G401.6 (cell line): ENCODE results near the gene TBCE.

Experiments
- FAIRE-seq: peaks from 2 replicates; lab custom pipeline; 2012; peaks lifted over from hg19 to GRCh38; lab: Jason Lieb, UNC

The TBCE gene, protein sequence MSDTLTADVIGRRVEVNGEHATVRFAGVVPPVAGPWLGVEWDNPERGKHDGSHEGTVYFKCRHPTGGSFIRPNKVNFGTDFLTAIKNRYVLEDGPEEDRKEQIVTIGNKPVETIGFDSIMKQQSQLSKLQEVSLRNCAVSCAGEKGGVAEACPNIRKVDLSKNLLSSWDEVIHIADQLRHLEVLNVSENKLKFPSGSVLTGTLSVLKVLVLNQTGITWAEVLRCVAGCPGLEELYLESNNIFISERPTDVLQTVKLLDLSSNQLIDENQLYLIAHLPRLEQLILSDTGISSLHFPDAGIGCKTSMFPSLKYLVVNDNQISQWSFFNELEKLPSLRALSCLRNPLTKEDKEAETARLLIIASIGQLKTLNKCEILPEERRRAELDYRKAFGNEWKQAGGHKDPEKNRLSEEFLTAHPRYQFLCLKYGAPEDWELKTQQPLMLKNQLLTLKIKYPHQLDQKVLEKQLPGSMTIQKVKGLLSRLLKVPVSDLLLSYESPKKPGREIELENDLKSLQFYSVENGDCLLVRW

DNA sequence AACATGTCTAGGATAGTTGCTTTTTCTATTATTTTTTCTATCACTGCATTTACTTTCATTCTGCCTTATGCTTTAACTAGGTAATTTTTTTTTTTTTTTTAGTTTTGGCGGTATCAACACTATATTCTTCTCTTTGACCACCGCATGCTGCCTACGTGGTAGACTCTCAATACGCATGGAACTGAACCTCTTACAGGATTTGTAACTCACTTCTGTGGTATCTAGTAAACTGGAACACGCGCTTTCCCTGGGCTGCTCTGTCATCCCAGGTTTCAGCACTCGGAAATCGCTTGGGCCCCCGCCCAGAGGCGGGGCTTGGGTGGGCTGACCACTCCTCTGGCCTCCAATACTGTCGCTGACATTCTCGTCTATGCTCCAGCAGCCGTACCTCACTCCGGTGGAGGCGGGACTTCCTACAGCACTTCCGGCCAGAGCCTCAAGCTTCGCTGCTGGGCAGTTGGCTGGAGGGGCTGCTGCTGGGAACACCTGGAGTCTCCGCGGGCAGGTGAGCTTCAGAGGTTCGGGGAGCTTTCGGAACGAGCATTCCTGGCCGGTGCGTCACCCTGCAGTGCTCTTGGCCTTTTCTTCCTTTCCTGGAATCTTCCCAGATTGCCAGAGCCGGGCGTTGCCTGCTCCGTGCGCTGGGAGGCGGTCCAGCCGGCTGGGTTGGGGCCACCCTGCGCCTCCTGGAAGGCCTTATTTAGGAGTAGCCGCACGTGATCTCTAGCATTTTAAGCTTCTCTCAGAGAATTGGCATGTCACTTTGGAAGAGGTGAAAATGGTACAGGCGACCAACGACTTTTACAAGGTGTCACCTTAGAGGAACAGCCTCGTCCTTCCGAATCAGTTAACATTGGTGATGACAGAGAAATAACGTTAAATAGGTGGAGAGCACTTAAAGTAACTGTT lies at the start of gene TBCE:
TSS of gene TBCE (plus strand) at position 428 of the 909 bp plus-strand sequence. CDS start 12,623 bp downstream, outside the sequence.
- FAIRE-seq = peak; percentile 99

DNA sequence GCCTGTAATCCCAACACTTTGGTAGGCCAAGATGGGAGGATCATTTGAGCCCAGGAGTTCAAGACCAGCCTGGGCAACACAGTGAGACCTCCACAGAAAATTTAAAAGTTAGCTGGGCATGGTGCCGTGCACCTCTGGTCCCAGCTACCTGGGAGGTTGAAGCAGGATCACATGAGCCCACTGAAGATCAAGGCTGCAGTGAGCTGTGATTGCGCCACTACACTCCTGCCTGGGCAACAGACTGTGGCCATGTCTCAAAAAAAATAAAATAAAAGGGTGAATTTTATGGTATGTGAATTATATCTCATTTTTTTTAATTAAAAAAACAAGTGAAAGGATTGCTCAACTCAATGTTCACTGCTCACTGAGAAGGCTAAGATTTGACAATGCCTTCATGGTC lies 48.0 kb upstream of the TBCE start:
- FAIRE-seq = no peak

DNA sequence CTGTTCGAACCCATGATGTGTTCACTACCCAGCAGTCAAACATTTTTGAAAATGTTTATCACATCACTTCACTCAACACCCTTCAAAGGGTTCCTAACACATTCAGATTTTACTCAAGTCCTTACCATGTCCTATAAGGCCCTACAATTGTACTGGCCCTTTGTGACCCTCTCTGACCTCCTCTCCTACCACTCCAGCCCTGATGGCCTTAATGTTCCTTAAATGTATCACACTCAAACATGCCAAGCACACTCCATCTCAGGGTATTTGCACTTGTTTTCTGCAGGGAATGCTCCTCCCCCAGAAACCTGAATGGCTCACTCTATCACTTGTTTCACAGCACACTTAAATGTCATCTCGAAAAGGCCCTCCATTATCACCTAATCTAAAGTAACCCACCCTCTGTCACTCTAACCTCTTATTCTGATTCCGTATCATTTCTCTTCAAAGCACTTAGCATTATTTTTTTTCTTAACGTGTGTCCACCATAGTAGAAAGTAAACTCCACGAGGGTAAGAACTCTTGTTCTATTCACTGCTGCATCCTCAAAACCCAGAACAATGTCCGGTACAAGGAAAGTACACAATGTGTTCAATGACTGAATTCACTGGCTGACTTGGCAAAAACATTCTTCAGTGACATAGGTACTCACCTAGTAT lies 46.6 kb upstream of the TBCE start:
- no peak for FAIRE-seq

DNA sequence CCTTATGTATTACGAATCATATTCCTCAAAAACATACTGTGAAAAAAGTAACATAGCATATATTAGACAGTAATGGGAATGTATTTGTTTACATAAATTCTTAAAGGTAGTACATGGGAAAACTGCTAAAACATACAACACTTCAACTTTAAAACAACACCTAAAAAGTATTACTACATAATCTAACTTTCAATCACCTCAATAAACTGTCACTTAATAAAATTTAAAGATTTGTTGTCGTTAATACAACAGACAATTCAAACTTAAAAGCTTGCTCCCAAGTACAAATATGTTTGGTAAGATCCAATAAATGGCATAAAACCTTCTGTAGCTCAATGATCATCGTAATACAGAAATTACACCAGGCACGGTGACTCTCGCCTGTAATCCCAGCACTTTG lies 42.9 kb upstream of the TBCE start:
- FAIRE-seq = no peak

DNA sequence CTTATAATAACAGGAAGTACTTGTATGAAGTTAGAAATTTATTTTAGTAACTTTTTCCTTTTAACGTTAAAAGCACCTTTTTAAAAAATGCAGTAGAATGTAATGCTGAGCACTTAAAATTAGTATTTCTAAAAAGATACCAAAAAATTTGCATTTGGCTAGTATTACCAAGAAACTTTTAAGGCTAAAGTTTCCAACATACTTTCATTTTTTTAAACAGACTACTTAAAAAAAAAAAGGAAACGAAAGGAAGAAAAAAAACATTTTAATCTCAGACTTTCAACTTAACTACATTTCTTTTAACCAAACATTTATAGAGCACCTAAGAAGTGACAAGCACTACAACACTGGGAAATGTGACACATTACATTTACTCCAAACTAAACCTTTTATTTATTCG lies 42.1 kb upstream of the TBCE start:
- no peak for FAIRE-seq

DNA sequence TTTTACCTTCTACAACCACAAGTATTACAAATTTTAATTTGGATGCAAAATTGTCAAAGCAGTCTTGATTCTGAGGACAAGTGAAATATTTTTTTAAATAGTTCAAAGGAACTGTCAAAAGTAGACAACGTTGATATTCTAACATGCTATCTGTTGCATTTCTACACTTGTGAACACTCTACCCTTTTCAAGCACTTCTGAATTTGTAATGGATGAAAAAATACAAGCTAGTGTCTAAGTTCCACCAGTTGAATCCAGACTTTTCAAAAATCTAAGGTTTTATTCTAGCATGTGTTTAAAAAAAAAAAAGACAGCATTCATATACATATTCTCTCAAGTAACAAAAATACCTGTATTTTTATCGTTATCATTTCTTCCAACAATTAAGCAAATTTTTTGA lies 41.4 kb upstream of the TBCE start:
- FAIRE-seq = peak; percentile 31

DNA sequence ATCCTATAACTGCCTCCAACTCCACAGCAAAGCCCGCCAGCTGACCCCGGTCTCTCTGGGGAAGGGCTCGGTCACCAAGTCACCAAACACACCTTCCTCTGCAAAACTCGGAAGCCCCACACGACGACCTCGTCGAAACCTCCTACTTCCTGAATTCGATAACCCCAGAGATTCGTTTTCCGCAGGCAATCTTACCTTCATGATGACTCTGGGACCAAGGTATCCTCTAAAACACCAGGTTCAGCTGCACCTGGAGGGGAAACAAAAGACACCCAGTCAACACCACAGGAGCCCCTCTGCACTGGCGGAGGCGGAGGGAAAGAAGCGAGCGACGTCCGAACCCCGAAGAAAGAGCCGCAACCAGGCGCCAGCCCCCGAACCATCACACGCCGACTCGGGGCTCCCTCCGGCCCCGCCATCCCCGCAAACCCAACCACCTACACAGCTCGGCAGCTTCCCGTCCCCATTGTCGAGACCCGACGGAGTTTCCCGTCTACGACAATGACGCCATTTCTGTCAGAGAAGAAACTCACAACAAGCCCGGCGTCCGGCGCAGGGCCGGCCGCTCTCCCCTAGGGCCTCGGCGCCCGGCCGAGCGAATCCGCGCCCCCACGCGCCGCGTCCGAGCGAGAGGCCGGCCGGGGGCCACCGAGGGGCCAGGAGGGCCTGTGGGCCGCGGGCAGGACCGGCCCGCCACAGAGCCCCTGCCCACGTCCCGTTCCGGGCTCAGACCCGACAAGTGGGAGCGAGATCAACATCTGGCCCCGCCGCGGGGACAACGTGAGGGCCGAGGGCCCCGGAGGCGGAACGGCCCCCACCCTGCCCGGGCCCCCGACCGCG lies 40.3 kb upstream of the TBCE start:
- no peak for FAIRE-seq

DNA sequence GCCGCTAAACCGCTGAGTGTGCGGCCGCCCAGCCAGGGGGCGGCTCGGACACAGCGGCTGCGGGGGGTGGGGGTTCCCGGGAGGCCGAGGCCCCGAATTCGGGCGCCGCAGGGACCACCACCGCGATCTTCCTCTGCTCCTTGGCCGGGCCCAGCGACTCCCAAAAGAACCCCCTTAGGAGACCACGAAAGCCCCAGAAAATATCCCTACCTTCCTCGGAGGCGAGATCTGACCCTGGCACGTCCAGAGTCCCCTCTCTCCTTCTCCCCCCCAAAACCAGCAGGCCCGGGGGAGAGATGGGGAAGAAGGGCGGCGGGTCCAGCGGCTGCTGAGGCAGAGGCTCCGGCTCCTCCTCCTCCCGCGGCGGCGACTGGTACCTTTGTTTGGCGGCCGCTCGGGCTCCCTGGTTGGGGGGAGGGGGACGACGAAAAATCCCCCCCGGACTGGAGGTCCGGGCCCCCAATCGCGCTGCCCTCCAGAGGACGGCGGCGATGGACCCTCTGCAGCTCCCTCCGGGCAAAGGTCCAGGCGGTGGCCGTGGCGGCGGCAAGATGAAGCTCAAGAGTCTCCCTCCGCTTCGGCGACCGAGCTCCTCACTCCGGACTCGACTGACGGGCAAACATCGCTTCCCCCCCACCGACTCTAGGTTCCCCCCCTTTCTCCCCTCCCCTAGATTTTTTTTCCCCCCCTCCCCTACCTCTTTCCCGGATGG lies 39.5 kb upstream of the TBCE start, which contains the start of gene ARID4B:
TSS of gene ARID4B (minus strand) at position 621 of the 712 bp plus-strand sequence. CDS start 1,260 bp downstream, outside the sequence.
- FAIRE-seq = no peak

DNA sequence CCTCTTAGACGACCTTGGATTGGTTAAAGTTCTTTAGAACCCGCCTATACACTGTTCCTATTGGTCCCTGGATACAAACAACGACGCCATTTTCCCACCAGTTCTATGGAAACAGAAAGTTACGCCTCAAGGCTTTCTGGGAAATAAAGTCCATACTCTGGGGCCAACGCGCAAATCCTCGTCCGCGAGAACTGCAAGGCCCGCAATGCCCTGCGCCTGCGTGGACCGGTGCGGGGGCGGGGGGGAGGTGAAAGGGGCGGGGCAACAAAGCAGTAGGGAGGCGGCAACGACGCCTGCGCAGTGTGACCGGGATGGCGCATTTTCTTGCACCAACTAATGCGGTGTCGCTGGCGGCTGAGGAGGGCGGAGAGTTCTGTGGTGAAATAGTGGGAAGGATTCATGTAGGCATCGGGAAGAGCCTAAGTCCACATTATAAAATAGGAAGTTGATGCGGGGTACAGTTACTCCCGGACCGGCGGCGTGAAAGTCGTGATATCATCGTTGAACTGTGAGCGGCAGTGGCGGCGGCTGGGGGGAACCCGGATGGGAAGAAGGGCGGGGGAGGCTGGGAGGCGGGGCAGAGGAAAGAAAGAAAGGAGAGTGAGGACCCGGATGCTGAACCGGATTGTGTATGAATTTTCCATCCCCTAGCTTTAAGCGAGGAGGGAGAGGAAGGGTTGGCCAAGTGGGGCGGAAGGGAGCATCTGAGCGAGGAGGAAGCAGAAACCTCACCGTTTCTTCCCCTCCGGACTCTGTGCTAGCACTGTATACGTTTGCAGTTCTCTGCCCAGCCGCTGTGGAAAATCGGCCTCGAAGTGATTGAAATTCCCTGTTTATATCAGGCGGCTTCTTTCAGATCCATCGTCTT lies 38.7 kb upstream of the TBCE start, which contains the start of gene GGPS1:
TSS of gene GGPS1 (plus strand) at position 300 of the 868 bp plus-strand sequence. CDS start 6,695 bp downstream, outside the sequence.
- FAIRE-seq = peak; percentile 96

DNA sequence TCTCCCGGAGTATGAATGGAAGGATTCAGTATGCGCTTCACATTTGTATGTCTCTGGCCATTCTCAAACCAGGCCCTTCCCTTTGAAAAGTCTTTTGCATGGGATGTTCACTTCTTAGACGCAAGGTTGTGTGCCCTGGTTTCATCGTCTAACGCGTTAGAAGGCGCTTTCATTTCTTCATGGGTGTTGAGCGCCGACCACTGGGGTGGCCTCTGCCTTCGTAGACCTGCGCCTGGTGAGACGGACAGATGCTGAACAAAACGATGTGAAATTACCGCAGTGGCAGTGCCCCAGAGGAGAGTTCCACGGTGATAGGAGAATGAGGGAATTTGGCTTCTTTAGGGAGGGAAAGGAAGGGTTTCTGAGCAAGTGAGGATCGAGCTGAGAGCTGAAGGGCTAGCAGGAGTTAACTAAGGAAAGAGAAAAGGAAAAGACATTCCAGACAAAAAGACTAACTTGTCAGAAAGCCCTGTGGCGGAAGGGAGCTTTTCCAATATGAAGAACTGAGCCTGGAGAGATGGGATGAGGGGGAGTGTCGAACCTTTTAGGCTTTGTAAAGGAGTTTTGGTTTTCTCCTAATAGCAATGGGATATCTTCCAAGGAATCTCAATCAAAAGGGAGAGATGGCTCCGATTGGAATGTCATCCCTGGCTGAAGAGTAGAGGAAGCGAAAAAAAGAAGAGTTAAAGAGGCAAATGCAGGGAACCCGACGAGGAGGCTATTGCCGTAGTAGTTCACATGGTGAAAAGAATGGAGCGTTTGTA lies 37.9 kb upstream of the TBCE start:
- FAIRE-seq = no peak

DNA sequence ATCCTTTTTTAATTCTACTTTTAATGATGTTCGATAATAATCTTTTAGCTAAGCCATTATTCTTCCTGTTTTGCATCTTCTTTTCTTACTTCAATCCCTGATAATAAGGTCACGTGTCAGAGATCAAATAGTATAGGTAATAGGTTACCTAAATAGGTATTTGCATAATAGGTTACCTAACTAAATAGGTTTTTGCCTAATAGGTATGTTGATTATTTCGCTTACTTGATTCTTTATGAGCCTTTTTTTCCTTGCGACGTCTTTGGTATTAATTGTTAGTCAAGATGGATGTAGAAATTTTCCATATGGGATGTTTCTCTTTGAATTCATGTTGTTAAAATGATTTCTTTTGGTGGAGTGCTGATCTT lies 36.3 kb upstream of the TBCE start:
- FAIRE-seq = no peak

DNA sequence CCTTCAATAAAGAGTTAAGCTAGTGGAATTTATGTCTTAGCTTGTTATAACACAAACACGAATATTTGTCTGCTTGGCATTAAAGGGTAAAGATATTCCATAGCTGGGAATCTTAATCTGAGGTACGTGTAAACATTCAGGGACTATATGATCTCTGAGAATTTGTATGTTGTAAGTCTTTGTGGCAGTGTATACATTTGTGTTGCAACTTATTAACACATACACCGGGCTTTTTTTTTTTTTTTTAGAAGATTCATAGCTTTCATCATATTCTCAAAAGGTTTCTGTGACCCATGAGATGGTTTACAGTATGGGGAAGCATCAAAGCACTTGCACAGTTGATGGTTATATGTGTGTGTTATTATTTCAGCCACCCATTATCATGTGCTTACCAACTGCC lies 35.8 kb upstream of the TBCE start:
- no peak for FAIRE-seq

DNA sequence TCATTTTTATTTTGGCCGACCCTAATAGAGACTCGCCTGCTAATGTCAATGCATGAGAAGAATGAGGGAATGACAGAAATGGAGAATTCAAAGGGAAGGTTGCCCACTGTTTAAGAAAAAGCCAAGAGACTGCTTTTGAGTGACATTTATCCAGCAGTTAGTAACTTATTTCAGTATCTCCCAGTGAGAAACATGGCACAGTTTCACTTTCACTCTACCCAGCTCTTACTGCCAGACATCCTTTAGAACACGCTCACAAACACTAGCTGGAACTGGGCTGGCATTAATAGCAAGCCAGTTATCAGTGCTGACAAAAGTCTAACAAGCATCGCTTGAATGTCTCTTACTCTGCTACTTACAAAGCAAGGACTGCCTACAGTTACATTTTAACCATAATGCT lies 30.3 kb upstream of the TBCE start:
- FAIRE-seq = no peak

DNA sequence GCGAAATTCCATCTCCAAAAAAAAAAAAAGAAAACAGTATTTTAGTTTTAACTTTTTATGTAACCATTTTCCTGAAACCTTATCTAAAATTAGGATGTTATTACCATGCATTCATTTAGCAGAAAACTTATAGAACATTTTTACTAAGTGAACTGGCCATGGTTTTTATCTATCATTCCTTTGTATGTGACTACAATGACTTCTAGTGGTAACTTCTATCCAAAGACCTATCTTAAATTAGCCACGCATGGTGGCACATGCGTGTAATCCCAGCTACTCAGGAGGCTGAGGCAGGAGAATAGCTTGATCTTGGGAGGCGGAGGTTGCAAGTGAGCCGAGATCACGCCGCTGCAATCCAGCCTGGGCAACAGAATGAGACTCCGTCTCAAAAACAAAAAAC lies 27.5 kb upstream of the TBCE start:
- no peak for FAIRE-seq

DNA sequence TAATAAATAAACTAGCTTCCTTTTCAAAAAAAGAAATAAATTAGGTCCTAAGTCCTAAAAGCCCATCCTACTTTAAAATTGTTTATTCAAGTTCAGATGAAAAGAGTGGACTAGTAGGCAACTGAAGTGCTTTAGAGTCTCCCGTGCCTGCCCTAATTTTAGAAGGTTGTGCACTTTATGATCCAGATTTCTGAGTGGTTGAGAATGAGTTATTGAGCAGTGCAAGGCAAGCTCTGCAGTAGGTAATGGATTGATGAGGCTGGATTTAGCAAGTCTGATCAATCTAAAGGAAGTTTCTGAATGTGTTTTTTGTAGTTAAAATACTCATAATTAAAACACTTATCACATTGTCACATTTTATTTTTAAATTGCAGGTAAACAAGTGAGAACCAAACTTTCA lies 25.9 kb upstream of the TBCE start:
- no peak for FAIRE-seq

DNA sequence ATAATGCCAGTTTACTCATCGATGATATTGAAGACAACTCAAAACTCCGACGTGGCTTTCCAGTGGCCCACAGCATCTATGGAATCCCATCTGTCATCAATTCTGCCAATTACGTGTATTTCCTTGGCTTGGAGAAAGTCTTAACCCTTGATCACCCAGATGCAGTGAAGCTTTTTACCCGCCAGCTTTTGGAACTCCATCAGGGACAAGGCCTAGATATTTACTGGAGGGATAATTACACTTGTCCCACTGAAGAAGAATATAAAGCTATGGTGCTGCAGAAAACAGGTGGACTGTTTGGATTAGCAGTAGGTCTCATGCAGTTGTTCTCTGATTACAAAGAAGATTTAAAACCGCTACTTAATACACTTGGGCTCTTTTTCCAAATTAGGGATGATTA lies 25.2 kb upstream of the TBCE start:
- FAIRE-seq = no peak

DNA sequence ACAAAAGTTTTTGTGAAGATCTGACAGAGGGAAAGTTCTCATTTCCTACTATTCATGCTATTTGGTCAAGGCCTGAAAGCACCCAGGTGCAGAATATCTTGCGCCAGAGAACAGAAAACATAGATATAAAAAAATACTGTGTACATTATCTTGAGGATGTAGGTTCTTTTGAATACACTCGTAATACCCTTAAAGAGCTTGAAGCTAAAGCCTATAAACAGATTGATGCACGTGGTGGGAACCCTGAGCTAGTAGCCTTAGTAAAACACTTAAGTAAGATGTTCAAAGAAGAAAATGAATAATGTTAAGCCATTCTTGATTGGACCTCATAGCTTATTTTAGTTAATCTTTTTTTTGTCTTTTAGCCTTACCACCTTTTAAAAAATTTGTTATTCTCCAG lies 24.8 kb upstream of the TBCE start:
- FAIRE-seq = no peak

DNA sequence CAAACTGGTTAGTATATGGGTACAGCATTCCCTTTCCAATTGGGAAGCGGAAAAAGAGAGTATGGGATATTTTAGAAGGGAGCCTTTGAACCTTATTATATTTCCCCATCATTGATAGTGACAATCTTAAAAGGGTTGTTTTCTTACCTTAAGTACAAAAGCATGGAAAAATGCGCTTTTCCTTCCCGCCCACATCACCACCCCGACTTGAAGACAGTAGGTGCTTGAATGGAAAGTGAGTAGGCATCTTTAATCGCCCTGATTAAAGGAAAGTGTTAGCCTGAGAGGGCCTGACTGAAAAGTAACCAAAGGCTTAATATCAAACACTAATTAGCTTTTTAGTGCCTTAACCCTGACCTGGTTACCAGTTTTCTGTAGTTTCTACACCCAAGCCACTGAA lies 23.5 kb upstream of the TBCE start:
- no peak for FAIRE-seq

DNA sequence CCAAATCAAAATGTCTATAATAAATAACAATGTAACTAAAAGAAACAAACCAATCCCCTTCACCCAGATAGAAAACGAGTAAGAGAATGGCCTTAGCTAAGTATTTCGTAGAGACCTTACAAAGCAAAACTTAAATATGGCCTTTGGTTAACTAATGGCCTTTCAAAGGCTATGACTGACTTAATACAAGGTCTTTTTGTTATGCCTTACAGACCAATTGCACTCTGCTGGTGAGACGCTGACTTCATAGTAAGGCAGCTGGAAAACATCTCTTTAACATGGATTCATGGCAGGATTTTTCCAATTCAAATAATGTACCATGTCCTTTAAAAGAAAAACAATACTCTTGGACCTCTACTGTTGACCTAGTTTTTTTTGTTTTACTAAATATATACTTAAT lies 15.8 kb upstream of the TBCE start:
- no peak for FAIRE-seq
